IMR-90 (cell line): ENCODE measurements around the gene CD300LD. TPM values are rescaled to one million over a fixed set of nuclear protein-coding genes. Genes with fewer than 3 reads are reported as not detected.

ENCODE experiments used
- ATAC-seq: fragments of 200-7000 bp; cut with Tn5 transposase; 2 replicates; pipeline ENCODE4 v1.9.1; 2020; ENCODE audit warnings: low read depth, mild to moderate bottlenecking, moderate library complexity
- BruUV-seq: library from RNA; stranded (reverse); fragments of 400-500 nt; replicated peaks from 2 replicates; lab custom pipeline; 2021; lab: Mats Ljungman, UMichigan
- CTCF ChIA-PET: fragments of 300-600 bp; formaldehyde crosslinking; extraction: SDS; loops from one replicate; lab custom pipeline; 2021; ENCODE audit warnings: antibody characterized with exemption; lab: Yijun Ruan, JAX
- POLR2A ChIA-PET: fragments of 300-600 bp; sonication (Branson Sonifier 250); formaldehyde crosslinking; loops from one replicate; lab custom pipeline; 2022; ENCODE audit warnings: antibody characterized with exemption; ENCODE audit not compliant: unreplicated experiment; lab: Charles Lee
- DNase-seq: peaks from one replicate; pipeline ENCODE4 v3.0.0; 2013
- H2AFZ ChIP-seq: replicated peaks from 2 replicates; pipeline ENCODE3; 2013; ENCODE audit warnings: low read length, mild to moderate bottlenecking; ENCODE audit not compliant: poor library complexity
- H2AK5ac ChIP-seq: 2 replicates; pipeline ENCODE4 v1.6.1; 2013; ENCODE audit warnings: low read depth, low read length, inconsistent platforms
- H2AK9ac ChIP-seq: replicated peaks from 2 replicates; pipeline ENCODE3; 2013; ENCODE audit warnings: mild to moderate bottlenecking, low read depth, low read length, moderate library complexity; ENCODE audit not compliant: poor library complexity
- H2BK120ac ChIP-seq: 2 replicates; pipeline ENCODE4 v1.6.1; 2013; ENCODE audit warnings: low read depth, low read length, inconsistent platforms
- H2BK15ac ChIP-seq: 3 replicates; pipeline ENCODE4 v1.6.1; 2013; ENCODE audit warnings: low read depth, low read length, inconsistent platforms
- H2BK20ac ChIP-seq: 2 replicates; pipeline ENCODE4 v1.6.1; 2013; ENCODE audit warnings: low read depth, mild to moderate bottlenecking, inconsistent platforms, low read length, moderate library complexity
- H2BK5ac ChIP-seq: 2 replicates; pipeline ENCODE4 v1.6.1; 2013; ENCODE audit warnings: mild to moderate bottlenecking, low read depth, low read length, inconsistent platforms; ENCODE audit not compliant: poor library complexity, severe bottlenecking
- H3K14ac ChIP-seq: replicated peaks from 2 replicates; pipeline ENCODE4 v1.6.1; 2013; ENCODE audit warnings: low read depth, low read length, inconsistent platforms
- H3K18ac ChIP-seq: 2 replicates; pipeline ENCODE4 v1.6.1; 2013; ENCODE audit warnings: low read depth, low read length, control low read depth
- H3K23ac ChIP-seq: 2 replicates; pipeline ENCODE4 v1.6.1; 2013; ENCODE audit warnings: low read depth, low read length, inconsistent platforms
- H3K27ac ChIP-seq: 2 replicates; pipeline ENCODE4 v1.5.1; 2013; ENCODE audit warnings: mild to moderate bottlenecking, control low read depth, low read length; ENCODE audit not compliant: insufficient read depth
- H3K27me3 ChIP-seq: 2 replicates; pipeline ENCODE4 v1.6.1; 2013; ENCODE audit warnings: low read length; ENCODE audit not compliant: control insufficient read depth, insufficient read depth
- H3K36me3 ChIP-seq: 2 replicates; pipeline ENCODE4 v1.6.1; 2013; ENCODE audit warnings: low read length, mixed read lengths; ENCODE audit not compliant: control insufficient read depth, insufficient read depth
- H3K4ac ChIP-seq: 2 replicates; pipeline ENCODE4 v1.6.1; 2013; ENCODE audit warnings: low read depth, low read length, inconsistent platforms
- H3K4me1 ChIP-seq: 2 replicates; pipeline ENCODE4 v1.6.1; 2013; ENCODE audit warnings: low read length, mixed read lengths; ENCODE audit not compliant: control insufficient read depth, insufficient read depth
- H3K4me2 ChIP-seq: 2 replicates; pipeline ENCODE4 v1.6.1; 2013; ENCODE audit warnings: low read depth, mild to moderate bottlenecking, control low read depth, low read length, moderate library complexity
- H3K4me3 ChIP-seq: 2 replicates; pipeline ENCODE4 v1.5.1; 2013; ENCODE audit warnings: low read depth, mild to moderate bottlenecking, control low read depth, low read length, moderate library complexity; ENCODE audit not compliant: insufficient read depth
- H3K56ac ChIP-seq: 2 replicates; pipeline ENCODE4 v1.6.1; 2013; ENCODE audit warnings: low read length, inconsistent platforms; ENCODE audit not compliant: insufficient read depth; ENCODE audit errors: extremely low read depth
- H3K79me1 ChIP-seq, 2 experiments: 2 replicates each; pipeline ENCODE4 v1.6.1; 2013; ENCODE audit warnings: low read length in 2 of 2, inconsistent platforms in 1 of 2, low read depth in 1 of 2
- H3K9ac ChIP-seq: 2 replicates; pipeline ENCODE4 v1.6.1; 2013; ENCODE audit warnings: low read depth, low read length, control low read depth
- H3K9me1 ChIP-seq: 2 replicates; pipeline ENCODE4 v1.6.1; 2013; ENCODE audit warnings: low read length, inconsistent platforms; ENCODE audit not compliant: insufficient read depth
- H3K9me3 ChIP-seq: 2 replicates; pipeline ENCODE4 v1.6.1; 2013; ENCODE audit warnings: low read length; ENCODE audit not compliant: control insufficient read depth, insufficient read depth
- H4K20me1 ChIP-seq: 2 replicates; pipeline ENCODE4 v1.6.1; 2013; ENCODE audit warnings: low read length, inconsistent platforms; ENCODE audit not compliant: insufficient read depth
- H4K5ac ChIP-seq: 2 replicates; pipeline ENCODE4 v1.6.1; 2013; ENCODE audit warnings: mild to moderate bottlenecking, low read depth, low read length, control low read depth
- H4K8ac ChIP-seq, 2 experiments: 2 replicates each; pipeline ENCODE4 v1.6.1; 2013; ENCODE audit warnings: low read depth in 2 of 2, low read length in 2 of 2, control low read depth in 1 of 2, inconsistent platforms in 1 of 2
- H4K91ac ChIP-seq: 2 replicates; pipeline ENCODE4 v1.6.1; 2013; ENCODE audit warnings: low read depth, low read length, inconsistent platforms; ENCODE audit not compliant: insufficient read depth
- BHLHE40 ChIP-seq: fragments of 150-350 bp; IDR thresholded peaks from 2 replicates; pipeline ENCODE4 v1.6.1; 2016; ENCODE audit warnings: mild to moderate bottlenecking, low read depth, low read length
- CEBPB ChIP-seq: IDR thresholded peaks from 2 replicates; pipeline ENCODE4 v1.6.1; 2012; ENCODE audit warnings: low read depth, low read length, improper control_type of control experiment
- CHD1 ChIP-seq: IDR thresholded peaks from 2 replicates; pipeline ENCODE4 v1.6.1; 2012; ENCODE audit warnings: low read depth, low read length, improper control_type of control experiment
- CTCF ChIP-seq: conservative IDR thresholded peaks from 2 replicates; pipeline ENCODE4 v1.5.1; 2012; ENCODE audit warnings: mild to moderate bottlenecking, low read depth, low read length, improper control_type of control experiment
- ELK1 ChIP-seq: fragments of 150-350 bp; IDR thresholded peaks from 2 replicates; pipeline ENCODE4 v1.6.1; 2016; ENCODE audit warnings: low read depth, mild to moderate bottlenecking, low read length, moderate library complexity, borderline replicate concordance
- FOS ChIP-seq: fragments of 150-350 bp; IDR thresholded peaks from 2 replicates; pipeline ENCODE4 v1.6.1; 2016; ENCODE audit warnings: low read depth, low read length
- MAFK ChIP-seq: IDR thresholded peaks from 2 replicates; pipeline ENCODE4 v1.6.1; 2012; ENCODE audit warnings: low read depth, low read length, improper control_type of control experiment
- MAZ ChIP-seq: IDR thresholded peaks from 2 replicates; pipeline ENCODE4 v1.6.1; 2012; ENCODE audit warnings: low read depth, mild to moderate bottlenecking, low read length, improper control_type of control experiment, moderate library complexity, borderline replicate concordance
- MXI1 ChIP-seq: IDR thresholded peaks from 2 replicates; pipeline ENCODE4 v1.6.1; 2012; ENCODE audit warnings: low read depth, mild to moderate bottlenecking, low read length, moderate library complexity, borderline replicate concordance
- NFE2L2 ChIP-seq: fragments of 150-350 bp; IDR thresholded peaks from 2 replicates; pipeline ENCODE4 v1.6.1; 2016; ENCODE audit warnings: low read depth, mild to moderate bottlenecking, low read length
- POLR2A ChIP-seq: IDR thresholded peaks from 2 replicates; pipeline ENCODE4 v1.6.1; 2012; ENCODE audit warnings: mild to moderate bottlenecking, low read depth, low read length
- RAD21 ChIP-seq: IDR thresholded peaks from 2 replicates; pipeline ENCODE4 v1.6.1; 2012; ENCODE audit warnings: low read length, improper control_type of control experiment
- RCOR1 ChIP-seq: IDR thresholded peaks from 2 replicates; pipeline ENCODE4 v1.6.1; 2012; ENCODE audit warnings: mild to moderate bottlenecking, low read length, improper control_type of control experiment; ENCODE audit not compliant: insufficient replicate concordance
- RFX5 ChIP-seq: IDR thresholded peaks from 2 replicates; pipeline ENCODE4 v1.8.0; 2012; ENCODE audit warnings: low read depth, mild to moderate bottlenecking, low read length, moderate library complexity
- SMC3 ChIP-seq: fragments of 150-350 bp; IDR thresholded peaks from 2 replicates; pipeline ENCODE4 v1.6.1; 2016; ENCODE audit warnings: low read depth, mild to moderate bottlenecking, antibody characterized with exemption, low read length, moderate library complexity
- USF2 ChIP-seq: fragments of 150-350 bp; IDR thresholded peaks from 2 replicates; pipeline ENCODE4 v1.6.1; 2017; ENCODE audit warnings: mild to moderate bottlenecking, antibody characterized with exemption, low read length, low read depth
- WGBS, 2 experiments: methylation state at CpG; one replicate each; pipeline versions ENCODE4 v1.1.5 to v1.1.7; 2013; ENCODE audit warnings: missing lambda C conversion rate in 2 of 2; ENCODE audit not compliant: insufficient read length in 1 of 2; ENCODE audit errors: extremely low coverage in 2 of 2; 5-methylcytosine and 5-hydroxymethylcytosine counted together
- dilution Hi-C: fragments of 300-500 bp; cut with HindIII; formaldehyde crosslinking; loops from one replicate; pipeline ENCODE4 v1.14.3; 2018; ENCODE audit warnings: low sequenced_read_pairs; ENCODE audit not compliant: unreplicated experiment
- in situ Hi-C: fragments of 300-500 bp; cut with MboI; formaldehyde crosslinking; loops from 3 replicates; pipeline ENCODE4 v1.14.3; 2019; ENCODE audit warnings: low sequenced_read_pairs, inconsistent platforms, mixed read lengths
- intact Hi-C: fragments of 100-400 bp; cut with micrococcal nuclease; formaldehyde crosslinking; loops from 2 replicates; pipeline ENCODE4 v1.10.0; 2022
- polyA plus RNA-seq, 3 experiments: library from polyadenylated mRNA; depleted of rRNA; stranded (reverse); fragments of >200 nt; gene quantifications; 2 replicates each; pipeline ENCODE4 v1.2.3, GENCODE V29; 2012; ENCODE audit warnings: low replicate concordance in 1 of 3
- total RNA-seq: library from RNA; depleted of rRNA; stranded (reverse); fragments of >200 nt; gene quantifications from 2 replicates; pipeline ENCODE4 v1.2.3, GENCODE V29; 2012

Gene CD300LD
- total and polyA plus RNA-seq, 2 of the 4 experiments (the other 2 are of a cell fraction) = not detected

- BruUV-seq = no TSS peak
- Histone ChIP-seq H3K4me2 (no peak overlapping the region), H3K79me1 (no peaks in the 10 kb centered on the region)
Measured at GRCh38 chr17:74585711-74586110, 6.4 kb downstream of the CD300LD start.

More at GRCh38 chr17:74585711-74586110, 6.4 kb downstream of the CD300LD start:
- DNase-seq (no peak), ATAC-seq (no peak)
- intact Hi-C loops = no loop called here
- no peak overlapping the region for H2BK120ac ChIP-seq
- 30% methylated on average over 1 of the region's 5 CpGs; no CpG with 5 or more reads in 1 of the 2 experiments for WGBS, 2 experiments
- H3K36me3 ChIP-seq = no peaks in the 10 kb centered on the region
- no peaks in the 10 kb centered on the region for H3K4me1 ChIP-seq
- no peak overlapping the region for H3K4ac ChIP-seq
- in situ Hi-C loops = no loop called here
- H2AK9ac ChIP-seq = no peak overlapping the region
- H3K23ac ChIP-seq = no peak overlapping the region
- H4K20me1 ChIP-seq = no peaks in the 10 kb centered on the region
- no peak for TF ChIP-seq RFX5
- TF ChIP-seq USF2 = no peak
- TF ChIP-seq MAFK = no peak
- TF ChIP-seq MAZ = no peak
- TF ChIP-seq CEBPB = no peak
- no peak for TF ChIP-seq FOS
- TF ChIP-seq CTCF = no peak
- no peak for TF ChIP-seq RAD21
- no peak for TF ChIP-seq NFE2L2
- TF ChIP-seq POLR2A = no peak
- TF ChIP-seq CHD1 = no peak
- TF ChIP-seq MXI1 = no peak
- no peak for TF ChIP-seq BHLHE40
- no peak for TF ChIP-seq RCOR1
- TF ChIP-seq ELK1 = no peak
- TF ChIP-seq SMC3 = no peak
- H3K9ac ChIP-seq = no peak overlapping the region
- no peak overlapping the region for H4K8ac ChIP-seq
- CTCF ChIA-PET = no interaction called here
- no peak overlapping the region for H2BK15ac ChIP-seq
- H3K4me3 ChIP-seq = no peak overlapping the region
- no peak overlapping the region for H3K27ac ChIP-seq
- no peak overlapping the region for H3K18ac ChIP-seq
- H4K5ac ChIP-seq = no peak overlapping the region
- H2AK5ac ChIP-seq = no peak overlapping the region
- H2AFZ ChIP-seq = no peak overlapping the region
- dilution Hi-C loops = no loop called here
- H3K9me1 ChIP-seq = no peaks in the 10 kb centered on the region
- POLR2A ChIA-PET = no interaction called here
- no peak overlapping the region for H2BK5ac ChIP-seq
- H3K14ac ChIP-seq = no peak overlapping the region
- no peaks in the 10 kb centered on the region for H3K27me3 ChIP-seq
- H3K9me3 ChIP-seq = peaks cover 12% of the 10 kb centered on the region
- H2BK20ac ChIP-seq = no peak overlapping the region
- no peak overlapping the region for H3K56ac ChIP-seq
- no peak overlapping the region for H4K91ac ChIP-seq
